ENCODE measurements around the gene EXOC3L1. TPM values are rescaled to one million over a fixed set of nuclear protein-coding genes. Genes with fewer than 3 reads are reported as not detected.

Gene EXOC3L1
- total RNA-seq, 1 donor from 2014 or later, result 15.6 TPM

DNA sequence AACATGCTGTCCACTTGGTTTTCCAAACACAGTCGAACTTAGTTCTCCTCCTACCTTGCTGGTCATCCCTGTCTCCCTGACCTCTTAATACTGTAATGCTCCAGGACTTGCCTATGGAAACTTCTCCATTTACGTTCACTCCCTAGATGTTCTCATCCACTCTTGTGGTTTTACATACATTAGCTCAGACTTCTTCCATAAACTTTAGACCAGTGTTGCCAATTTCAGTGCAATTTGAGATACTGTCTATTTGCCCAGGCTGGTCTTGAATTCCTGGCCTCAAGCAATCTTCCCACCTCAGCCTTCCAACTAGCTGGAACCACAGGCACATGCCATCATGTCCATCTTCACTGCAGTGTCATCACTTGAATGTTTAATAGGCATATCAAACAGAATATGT is 7.6 kb downstream of the EXOC3L1 start:
- intact Hi-C loops (cut with DNase I), result no loop called here
- Histone ChIP-seq H3K36me3 (no peaks in the 10 kb centered on the region), H3K27me3 (ENCODE audit: low read depth) (no peaks in the 10 kb centered on the region), H3K4me1 (peaks cover 61% of the 10 kb centered on the region), H3K27ac (no peak overlapping the region), H3K4me3 (no peak overlapping the region), H3K9me3 (no peaks in the 10 kb centered on the region)
- no peak for DNase-seq
- no peak for ATAC-seq
- TF ChIP-seq, protein P1, sequence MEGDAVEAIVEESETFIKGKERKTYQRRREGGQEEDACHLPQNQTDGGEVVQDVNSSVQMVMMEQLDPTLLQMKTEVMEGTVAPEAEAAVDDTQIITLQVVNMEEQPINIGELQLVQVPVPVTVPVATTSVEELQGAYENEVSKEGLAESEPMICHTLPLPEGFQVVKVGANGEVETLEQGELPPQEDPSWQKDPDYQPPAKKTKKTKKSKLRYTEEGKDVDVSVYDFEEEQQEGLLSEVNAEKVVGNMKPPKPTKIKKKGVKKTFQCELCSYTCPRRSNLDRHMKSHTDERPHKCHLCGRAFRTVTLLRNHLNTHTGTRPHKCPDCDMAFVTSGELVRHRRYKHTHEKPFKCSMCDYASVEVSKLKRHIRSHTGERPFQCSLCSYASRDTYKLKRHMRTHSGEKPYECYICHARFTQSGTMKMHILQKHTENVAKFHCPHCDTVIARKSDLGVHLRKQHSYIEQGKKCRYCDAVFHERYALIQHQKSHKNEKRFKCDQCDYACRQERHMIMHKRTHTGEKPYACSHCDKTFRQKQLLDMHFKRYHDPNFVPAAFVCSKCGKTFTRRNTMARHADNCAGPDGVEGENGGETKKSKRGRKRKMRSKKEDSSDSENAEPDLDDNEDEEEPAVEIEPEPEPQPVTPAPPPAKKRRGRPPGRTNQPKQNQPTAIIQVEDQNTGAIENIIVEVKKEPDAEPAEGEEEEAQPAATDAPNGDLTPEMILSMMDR (IDR thresholded peaks at IDR 0.05), result no peak

DNA sequence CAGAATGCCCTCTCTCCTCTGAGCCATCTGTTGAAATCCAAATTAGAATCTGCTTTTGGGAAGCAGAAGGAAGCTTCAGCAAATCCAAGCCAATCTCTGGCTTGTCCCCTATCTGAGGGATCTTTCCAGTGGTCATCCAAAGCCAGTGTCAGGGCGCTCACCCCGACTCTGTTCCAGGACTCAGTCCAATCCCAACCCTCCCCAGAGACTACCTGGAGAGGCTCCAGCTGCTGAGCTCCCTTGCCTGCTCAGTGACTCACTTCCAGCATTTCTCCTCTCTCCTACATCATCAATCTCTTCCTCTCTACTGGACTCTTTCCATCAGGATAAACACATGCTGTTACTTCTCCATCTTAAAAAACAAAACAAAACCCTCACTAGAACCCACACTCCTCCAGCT is 8.6 kb downstream of the EXOC3L1 start:
- Histone ChIP-seq H3K4me3 (no peak overlapping the region), H3K9me3 (no peaks in the 10 kb centered on the region), H3K4me1 (peaks cover 70% of the 10 kb centered on the region), H3K27me3 (ENCODE audit: low read depth) (no peaks in the 10 kb centered on the region), H3K27ac (no peak overlapping the region), H3K36me3 (no peaks in the 10 kb centered on the region)
- DNase-seq, result no peak
- intact Hi-C loops (cut with DNase I), result no loop called here
- ATAC-seq, result no peak
- TF ChIP-seq, protein P1 (IDR thresholded peaks at IDR 0.05), result no peak

DNA sequence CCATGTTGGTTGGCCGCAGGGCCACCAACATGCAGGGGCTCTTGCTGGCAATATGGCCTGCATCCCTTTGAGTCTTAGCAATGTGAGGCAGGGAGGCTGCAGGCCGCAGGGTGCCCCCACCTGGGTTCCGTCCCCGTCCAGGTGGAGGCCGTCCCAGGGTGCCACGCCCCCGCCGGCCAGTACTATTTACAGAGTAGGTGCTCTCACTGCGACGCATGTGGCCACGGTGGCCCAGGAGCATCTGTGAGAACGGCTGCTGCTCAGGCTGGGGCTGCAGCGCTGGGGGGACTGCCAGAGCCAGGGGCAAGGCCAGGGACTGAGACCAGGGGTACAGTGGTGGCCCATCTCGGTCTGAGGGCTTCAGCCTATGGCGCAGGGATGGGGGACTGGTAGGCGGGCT is 9.8 kb downstream of the EXOC3L1 start:
- peaks cover 65% of the 10 kb centered on the region for H3K4me1 ChIP-seq
- no peaks in the 10 kb centered on the region for H3K9me3 ChIP-seq
- peaks cover 3% of the 10 kb centered on the region for H3K36me3 ChIP-seq
- TF ChIP-seq, protein P1 (IDR thresholded peaks at IDR 0.05), result no peak
- intact Hi-C loops (cut with DNase I), result no loop called here
- no peaks in the 10 kb centered on the region for H3K27me3 ChIP-seq (ENCODE audit: low read depth)
- ATAC-seq, result no peak
- no peak for DNase-seq
- no peak overlapping the region for H3K27ac ChIP-seq
- H3K4me3 ChIP-seq, result no peak overlapping the region

DNA sequence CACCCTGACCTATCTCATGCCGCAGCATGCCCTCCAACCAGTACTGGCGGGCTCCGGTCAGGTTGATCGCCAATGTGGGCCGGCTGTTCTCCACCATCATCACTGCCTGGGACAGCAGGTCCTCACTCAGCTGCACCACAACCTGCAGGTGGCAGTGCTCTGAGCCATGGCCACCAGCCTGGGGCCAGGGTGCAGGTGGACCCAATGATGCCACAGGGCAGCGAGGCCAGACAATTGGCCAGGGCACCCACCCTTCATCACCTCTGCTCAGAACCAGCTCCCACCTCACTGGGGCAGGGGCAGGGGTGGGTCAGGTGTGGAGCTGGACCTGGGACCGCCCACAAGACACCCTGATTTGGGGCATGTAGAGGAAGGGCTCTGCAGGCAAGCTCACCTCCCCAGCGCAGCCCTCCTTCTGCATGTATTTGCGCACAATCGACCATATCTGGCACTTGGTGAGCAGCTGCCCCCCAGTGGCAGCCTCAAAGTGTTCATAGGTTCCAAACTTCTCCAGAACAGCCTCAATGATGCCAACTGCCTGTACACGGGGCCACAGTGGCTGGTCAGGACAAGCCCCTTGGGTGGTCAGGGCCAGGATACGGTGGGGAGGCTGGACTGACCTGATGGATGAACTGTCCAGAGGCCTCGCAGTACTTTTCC is 10.4 kb downstream of the EXOC3L1 start:
- Histone ChIP-seq H3K4me3 (no peak overlapping the region), H3K27ac (no peak overlapping the region), H3K4me1 (peaks cover 65% of the 10 kb centered on the region), H3K36me3 (peaks cover 7% of the 10 kb centered on the region), H3K9me3 (no peaks in the 10 kb centered on the region), H3K27me3 (ENCODE audit: low read depth) (no peaks in the 10 kb centered on the region)
- intact Hi-C loops (cut with DNase I), result no loop called here
- no peak for DNase-seq
- TF ChIP-seq, protein P1 (IDR thresholded peaks at IDR 0.05), result no peak
- ATAC-seq, result no peak

DNA sequence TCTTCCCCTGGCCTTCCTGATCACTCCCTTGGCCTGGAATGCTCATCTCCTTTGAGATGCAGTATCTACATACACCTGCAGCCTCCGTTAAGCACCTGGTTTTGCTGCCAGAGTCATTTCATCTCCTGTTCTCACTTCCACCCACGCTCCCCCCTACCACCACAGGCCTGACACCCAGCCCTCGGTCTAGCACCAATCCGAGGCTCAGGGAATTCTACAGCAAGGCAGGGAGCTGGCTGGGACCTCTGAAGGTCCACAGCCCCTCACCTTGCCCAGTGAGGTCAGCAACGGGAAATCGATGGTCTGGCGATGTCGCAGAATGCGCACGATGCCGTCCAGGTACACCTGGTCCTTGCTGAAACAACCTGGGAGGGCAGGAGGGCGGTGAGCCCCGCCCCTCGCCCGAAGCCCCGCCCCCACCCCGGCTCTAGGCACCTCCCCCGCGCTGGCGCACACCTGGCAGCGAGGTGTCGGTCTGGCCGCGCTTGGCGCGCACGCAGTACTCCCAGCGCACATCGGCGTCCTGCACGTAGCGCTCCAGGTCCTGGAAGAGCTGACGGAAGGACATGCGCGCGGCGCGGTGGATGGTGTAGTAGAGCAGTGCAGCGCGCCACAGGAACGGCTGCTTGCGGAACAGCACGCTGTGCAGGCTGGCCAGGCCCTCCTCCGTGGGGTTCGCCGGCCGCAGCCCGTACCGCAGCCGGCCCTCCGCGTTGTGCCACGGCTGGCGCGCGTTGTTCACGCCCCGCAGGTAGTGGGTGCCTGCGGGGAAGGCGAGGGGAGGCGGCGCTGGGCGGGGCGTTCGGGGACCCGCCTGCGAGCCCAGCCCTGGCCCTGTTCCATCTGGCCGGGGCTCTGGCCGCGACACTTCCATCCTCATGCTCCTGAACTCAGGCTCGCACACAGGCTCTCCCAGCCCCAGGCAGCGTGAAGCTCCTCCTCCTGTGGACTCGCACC is 11.9 kb downstream of the EXOC3L1 start:
- DNase-seq (peak; percentile 91), ATAC-seq (peak; percentile 78 to 81)
- Histone ChIP-seq H3K9me3 (no peaks in the 10 kb centered on the region), H3K27ac (peak overlapping the region; percentile 60), H3K27me3 (ENCODE audit: low read depth) (no peaks in the 10 kb centered on the region), H3K36me3 (peaks cover 7% of the 10 kb centered on the region), H3K4me3 (peak overlapping the region; percentile 55), H3K4me1 (peaks cover 71% of the 10 kb centered on the region)
- intact Hi-C loops (cut with DNase I), result no loop called here
- TF ChIP-seq, protein P1 (IDR thresholded peaks at IDR 0.05), result peak; percentile 19
